H1 (cell line): ENCODE results near the gene PAGE2B. TPM values are rescaled to one million over a fixed set of nuclear protein-coding genes. Genes with fewer than 3 reads are reported as not detected.

ENCODE experiments used
- CBX5 ChIP-seq: fragments of 300-800, 300-1000 bp; sonication (generic); IDR thresholded peaks from 2 replicates; pipeline ENCODE4 v1.7.1; 2016; ENCODE audit warnings: antibody characterized with exemption, low read length, low read depth
- TAF7 ChIP-seq: optimal IDR thresholded peaks from 2 replicates; pipeline ENCODE3; 2011; ENCODE audit warnings: low read depth, mild to moderate bottlenecking, inconsistent platforms, low read length, moderate library complexity, borderline replicate concordance
- polyA plus RNA-seq, 7 experiments: library from polyadenylated mRNA; depleted of rRNA in 3 of 7; stranded (reverse) in 5 of 7; unstranded in 2 of 7; fragments of >200 nt in 5 of 7; fragments of 200-250 nt in 2 of 7; gene quantifications; 1 replicate in 5 of 7; 2 replicates in 1 of 7; 4 replicates in 1 of 7; pipeline versions ENCODE4 v1.2.1 to v1.2.3, GENCODE V29; 2011 to 2013; ENCODE audit warnings: missing spikeins in 2 of 7, mixed read lengths in 2 of 7
- total RNA-seq: library from RNA; stranded (reverse); fragmentation: NEBNext Ultra II Directional; extraction: Animal tissue kit (Norgen Biotek cat#: 25700); gene quantifications from 2 replicates; pipeline ENCODE4 v1.2.1, GENCODE V29; 2021

PAGE2B gene
- total and polyA plus RNA-seq, 2 of the 8 experiments (the other 6 are each of a cell fraction or from before 2014, with no cell fraction given), result not detected

- TF ChIP-seq TAF7 (no peak), CBX5 (no peak)
These were observed 45.5 kb upstream of the PAGE2B start (continued) for GRCh38 chrX:55029291-55029690.
